ENCODE data around the gene TOM1L1.
A peak's percentile ranks its signal among the peaks of the same experiment; 100 is the strongest.

The TOM1L1 gene

DNA sequence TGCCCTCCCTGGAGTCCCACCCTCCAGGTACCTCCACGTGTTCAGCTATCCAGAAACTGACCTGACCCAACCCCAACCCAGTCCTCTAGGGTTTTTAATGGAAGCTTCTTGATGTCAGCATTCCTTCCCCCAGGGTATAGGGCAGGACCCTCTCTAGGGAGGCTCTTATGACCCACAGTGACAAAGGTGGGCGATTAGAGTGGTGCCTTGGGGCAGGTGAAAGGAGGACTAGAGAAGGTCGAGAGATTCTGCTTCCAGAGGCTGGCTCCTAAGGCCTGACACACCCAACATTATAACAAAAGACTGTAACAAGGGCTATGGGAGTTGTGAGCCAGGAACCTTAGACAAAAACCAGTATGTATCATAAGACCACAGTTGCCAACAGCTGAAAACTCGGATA, 50.6 kb downstream of the TOM1L1 start:
- DNase-seq, result no peak

- no peak for DNase-seq
Measured at GRCh38 chr17:54956791-54957190, 56.1 kb downstream of the TOM1L1 start.

- peak; percentile 49 for DNase-seq
Measured at GRCh38 chr17:54967621-54968261, 67.1 kb downstream of the TOM1L1 start.

- peak; percentile 96 for DNase-seq
Measured at GRCh38 chr17:54968262-54968987, 67.8 kb downstream of the TOM1L1 start, which contains the start of the genes COX11 and STXBP4. Gene COX11 (minus strand): TSS chr17:54968654. CDS start chr17:54968646, 8 bp downstream. Gene STXBP4 (plus strand): TSS chr17:54968765. CDS start chr17:54986220, 17,455 bp downstream.

DNA sequence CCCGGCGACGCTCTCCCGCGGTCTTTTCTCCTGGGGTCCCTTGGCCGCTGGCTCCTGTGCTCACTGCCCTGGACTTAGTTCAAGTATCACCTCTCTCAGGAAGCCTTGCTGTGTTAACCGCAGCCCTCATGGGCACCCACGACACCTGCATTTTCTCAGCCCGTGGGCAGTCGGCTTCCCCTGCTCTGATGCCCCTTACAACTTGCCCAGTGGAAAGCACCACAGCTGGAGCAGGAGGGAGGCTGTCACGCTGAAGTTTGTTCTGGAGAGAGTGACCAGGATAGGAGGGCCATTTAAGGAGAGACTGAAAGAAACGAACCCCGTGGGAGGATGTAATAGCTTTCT, 68.3 kb downstream of the TOM1L1 start:
- DNase-seq, result no peak

DNA sequence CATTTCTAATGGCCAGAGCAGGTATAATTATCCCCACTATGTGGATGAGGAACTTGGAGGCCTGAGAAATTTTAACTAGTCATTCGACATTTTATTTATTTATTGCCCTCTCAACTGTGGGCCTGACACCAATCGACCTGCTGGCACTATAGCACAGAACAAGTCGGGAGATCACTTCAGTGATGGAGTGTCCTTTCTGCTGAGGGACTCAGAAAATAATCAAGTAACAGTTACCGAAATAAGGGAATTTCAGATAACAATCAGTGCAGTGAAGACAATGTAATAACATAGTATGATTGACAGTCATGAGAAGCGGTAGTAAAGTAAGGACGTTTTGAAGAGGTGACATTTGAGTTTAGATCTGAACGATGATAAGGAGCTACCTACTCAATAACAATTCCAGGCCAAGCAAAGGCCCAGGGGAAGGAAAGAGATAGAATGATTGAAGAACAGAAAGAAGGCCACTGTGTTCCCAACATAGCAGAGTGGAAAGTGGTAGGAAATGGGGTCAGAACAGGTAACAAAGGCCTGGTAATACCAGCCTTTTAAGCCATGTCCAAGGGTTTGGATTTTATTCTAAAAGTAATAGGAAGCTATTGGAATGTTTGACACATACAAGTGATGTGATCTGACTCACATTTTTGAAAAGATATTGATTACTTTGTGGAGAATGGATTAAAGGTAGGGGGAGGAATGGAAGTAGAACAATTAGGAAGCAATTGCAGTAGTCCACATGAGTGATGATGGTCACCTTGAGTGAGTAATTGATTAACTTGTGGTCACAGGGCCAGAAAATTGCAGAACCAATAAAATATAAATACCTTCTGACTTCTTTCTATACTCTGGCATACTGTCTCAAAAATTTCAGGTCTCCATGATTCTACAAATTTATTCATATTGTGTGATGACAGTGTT, 69.3 kb downstream of the TOM1L1 start:
- no peak for DNase-seq

DNA sequence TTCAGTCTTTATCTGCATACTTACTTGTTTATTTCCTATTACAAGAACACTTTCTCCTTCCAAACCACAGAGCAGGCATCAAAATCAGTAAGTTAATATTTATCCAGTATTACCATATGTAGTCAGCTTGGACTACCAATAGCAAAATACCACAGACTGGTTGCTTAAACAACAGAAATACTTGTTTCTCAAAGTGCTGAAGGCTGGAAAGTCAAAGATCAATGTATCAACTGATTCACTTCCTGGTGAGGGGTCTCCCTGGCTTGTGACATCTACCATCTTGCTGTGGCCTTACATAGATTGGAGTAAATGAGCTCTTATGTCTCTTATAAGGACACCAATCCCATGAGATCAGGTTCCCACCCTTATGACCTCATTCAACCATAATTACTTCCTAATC, 70.5 kb downstream of the TOM1L1 start:
- no peak for DNase-seq

- no peak for DNase-seq
Measured at GRCh38 chr17:54971901-54972300, 71.2 kb downstream of the TOM1L1 start.

GRCh38 chr17:54972406-54973138, 71.9 kb downstream of the TOM1L1 start:
- no peak for DNase-seq

GRCh38 chr17:54974759-54975158, 74.1 kb downstream of the TOM1L1 start:
- no peak for DNase-seq

DNA sequence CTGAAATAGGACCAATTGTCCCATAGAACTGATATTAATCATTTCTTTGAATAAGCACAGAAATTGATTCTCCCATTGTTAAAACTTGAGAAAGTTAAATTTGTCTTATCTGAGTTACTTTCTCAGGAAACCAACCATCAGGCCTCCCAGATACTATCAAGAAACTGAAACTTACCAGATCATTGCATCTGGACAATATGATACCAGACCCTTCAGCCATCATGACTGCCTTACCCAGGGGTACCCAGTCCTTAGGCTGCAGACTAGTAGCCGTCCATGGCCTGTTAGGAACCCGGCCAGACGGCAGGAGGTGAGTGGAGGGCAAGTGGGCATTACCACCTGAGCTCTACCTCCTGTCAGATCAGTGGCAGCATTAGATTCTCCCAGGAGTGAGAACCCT, 75.7 kb downstream of the TOM1L1 start:
- no peak for DNase-seq

- DNase-seq, result no peak
Measured at GRCh38 chr17:54977744-54978143, 77.1 kb downstream of the TOM1L1 start.

DNA sequence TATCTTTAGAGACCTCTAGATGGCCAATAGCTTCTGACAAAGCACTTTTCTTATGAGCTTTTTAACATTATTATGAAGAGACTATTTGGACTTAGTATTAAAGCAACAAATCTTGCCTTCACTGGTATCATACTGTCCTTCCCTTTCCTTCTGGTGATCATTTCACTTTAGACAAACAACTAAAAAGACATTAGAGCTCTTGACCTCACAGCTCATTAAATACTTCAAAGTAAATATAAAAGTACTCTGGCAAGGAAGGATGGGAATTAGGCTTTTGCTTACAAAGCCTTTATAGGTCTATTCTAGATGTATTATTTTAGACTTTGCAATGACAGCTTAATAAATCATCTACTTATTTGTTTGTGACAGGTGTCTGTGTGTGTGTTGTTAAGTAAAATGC, 79.0 kb downstream of the TOM1L1 start:
- no peak for DNase-seq

DNA sequence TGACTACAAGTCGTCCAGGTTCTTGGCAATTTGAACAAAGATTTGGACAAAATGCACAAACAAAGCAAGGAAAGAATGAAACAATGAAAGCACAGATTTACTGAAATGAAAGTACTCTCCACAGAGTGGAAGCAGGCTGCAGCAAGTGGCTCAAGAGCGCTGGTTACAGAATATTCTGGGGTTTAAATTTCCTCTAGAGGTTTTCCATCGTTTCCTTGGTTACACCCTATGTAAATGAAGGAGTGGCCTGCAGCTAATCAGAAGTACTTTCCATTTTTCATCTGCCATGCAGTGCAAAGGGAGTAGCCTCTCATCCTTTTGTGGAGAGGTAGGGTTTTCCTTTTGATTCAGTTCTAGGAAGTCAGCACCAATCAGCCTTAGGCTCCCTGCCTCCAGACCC, 79.7 kb downstream of the TOM1L1 start:
- DNase-seq, result no peak

DNA sequence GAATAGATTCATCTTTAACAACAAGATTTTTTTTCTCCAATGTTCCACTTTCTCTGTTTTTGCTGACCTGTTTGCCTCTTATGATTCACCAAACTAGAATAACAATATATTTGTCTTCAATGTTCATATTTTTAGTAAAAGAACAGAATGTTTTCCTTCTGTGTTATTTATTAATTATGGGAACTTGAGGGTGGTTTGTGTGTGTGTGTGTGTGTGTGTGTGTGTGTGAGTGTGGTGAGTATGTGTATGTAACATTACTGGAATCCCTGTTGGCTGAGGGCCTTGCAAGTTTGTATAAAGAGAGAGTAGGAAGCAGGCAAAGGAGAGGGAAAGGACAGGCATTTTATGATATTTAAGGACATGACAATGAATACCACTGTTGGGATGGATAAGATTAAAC, 81.7 kb downstream of the TOM1L1 start:
- no peak for DNase-seq

DNA sequence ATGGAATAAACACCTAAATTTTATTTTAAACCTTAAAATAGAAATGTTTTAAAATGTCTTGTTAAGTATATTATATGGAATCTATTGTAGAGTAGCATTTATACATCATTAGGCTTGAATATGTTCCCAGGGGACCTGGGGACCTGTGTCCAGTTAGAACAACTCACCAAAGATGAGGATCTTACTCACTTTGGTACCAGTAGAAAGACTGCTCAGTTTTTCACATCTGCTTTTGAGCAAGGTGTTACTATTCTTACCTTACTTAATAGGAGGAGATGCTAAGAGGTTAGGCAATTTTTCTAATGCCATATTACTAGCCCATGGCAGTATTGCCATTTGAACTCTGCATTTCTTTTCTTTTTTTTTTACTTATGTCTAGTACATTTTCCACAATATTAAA, 82.6 kb downstream of the TOM1L1 start:
- DNase-seq, result no peak

GRCh38 chr17:54985476-54985875, 84.8 kb downstream of the TOM1L1 start:
- DNase-seq, result no peak

- no peak for DNase-seq
Measured at GRCh38 chr17:54990118-54990517, 89.5 kb downstream of the TOM1L1 start.

- no peak for DNase-seq
Measured at GRCh38 chr17:54991567-54991966, 90.9 kb downstream of the TOM1L1 start.

DNA sequence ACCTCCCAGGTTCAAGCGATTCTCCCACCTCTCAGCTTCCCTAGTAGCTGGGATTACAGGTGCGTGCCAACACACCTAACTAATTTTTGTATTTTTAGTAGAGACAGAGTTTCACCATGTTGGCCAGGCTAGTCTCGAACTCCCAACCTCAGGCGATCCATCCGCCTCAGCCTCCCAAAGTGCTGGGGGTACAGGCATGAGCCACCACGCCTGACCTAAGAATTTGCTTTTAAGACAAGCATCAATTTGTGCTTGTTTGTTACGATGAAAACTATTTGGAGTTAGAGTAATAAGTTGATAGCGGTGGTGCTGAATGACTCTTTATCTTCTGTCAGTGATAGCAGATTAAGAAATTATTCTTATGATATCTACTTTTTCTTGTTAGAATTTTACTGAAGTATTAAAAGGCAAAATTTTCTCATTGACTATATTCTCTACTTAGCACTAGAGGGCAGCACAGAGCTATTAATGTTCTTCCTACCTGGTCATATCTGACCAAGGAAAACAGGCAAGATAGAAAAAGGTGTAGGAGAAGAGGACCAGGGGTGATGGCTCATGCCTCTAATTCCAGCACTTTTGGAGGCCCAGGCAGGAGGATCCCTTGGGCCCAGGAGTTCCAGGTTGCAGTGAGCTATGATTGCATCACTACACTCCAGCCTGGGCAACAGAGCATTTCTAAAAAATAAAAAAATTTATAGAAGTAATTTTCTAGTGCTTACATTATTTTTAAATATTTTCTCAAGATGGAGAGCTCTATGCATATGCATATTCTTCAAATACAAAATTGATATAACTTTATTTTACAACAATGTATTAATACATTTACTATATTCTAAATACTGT, 92.4 kb downstream of the TOM1L1 start:
- no peak for DNase-seq

DNA sequence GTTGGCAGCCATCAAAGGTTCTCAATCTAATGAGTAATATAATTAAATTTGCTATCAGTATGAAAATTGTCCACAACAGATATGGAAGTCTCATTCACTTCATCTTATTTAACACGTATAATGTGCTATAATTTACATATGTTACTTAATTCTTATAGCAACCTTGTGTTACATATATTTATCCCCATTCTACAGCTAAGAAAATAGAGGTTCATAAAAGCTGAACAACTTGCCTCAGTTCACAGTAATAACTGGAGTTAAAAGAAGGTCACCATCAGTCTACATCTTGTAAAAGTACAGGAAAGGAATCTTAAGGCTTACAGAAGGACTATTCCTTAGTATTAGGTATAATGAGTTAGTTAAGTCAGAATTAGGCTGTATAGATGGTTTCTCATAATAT, 95.8 kb downstream of the TOM1L1 start:
- DNase-seq, result no peak

DNA sequence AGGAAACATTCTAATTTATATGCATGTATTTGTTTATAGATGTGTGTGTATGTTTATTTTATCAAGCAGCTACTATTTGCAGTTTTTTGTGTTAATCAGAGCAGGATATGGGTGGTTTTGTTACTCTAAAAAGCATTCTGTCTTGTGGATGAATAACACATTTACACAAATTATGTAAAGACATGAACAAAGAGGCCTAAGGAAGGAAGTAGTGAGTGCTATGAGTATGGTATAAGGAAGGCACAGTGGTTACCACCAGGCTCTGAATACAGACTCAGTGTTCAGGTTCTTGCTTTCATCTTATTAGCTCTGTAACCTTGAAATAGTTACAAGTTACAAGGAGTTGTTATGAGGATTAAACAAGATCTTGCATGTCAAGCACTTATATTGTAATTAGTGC, 101.8 kb downstream of the TOM1L1 start:
- no peak for DNase-seq
